ENCODE measurements around the gene ACTN4.

The ACTN4 gene

DNA sequence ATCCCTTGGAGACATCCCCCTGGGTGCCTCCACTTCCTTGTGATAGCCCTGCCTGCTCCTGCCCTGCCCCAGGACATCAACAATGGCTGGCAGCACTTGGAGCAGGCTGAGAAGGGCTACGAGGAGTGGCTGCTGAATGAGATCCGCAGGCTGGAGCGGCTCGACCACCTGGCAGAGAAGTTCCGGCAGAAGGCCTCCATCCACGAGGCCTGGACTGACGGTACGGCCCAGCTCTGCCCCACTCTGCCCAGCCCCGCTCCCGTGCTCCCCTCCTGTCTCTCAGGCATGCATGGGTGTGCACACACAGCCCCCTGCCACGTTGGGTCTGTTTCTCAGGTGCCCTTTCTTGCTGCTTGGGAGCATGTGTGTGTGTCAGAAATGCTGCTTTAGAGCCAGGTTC, 70.4 kb downstream of the ACTN4 start:
- DNase-seq (ENCODE audit: low read depth), result no peak
- no peak overlapping the region for H3K4me3 ChIP-seq (ENCODE audit: low read depth, low read length)
- no peak for TF ChIP-seq CTCF (IDR thresholded peaks at IDR 0.05; ENCODE audit: control insufficient read depth, extremely low read depth, insufficient read depth)

DNA sequence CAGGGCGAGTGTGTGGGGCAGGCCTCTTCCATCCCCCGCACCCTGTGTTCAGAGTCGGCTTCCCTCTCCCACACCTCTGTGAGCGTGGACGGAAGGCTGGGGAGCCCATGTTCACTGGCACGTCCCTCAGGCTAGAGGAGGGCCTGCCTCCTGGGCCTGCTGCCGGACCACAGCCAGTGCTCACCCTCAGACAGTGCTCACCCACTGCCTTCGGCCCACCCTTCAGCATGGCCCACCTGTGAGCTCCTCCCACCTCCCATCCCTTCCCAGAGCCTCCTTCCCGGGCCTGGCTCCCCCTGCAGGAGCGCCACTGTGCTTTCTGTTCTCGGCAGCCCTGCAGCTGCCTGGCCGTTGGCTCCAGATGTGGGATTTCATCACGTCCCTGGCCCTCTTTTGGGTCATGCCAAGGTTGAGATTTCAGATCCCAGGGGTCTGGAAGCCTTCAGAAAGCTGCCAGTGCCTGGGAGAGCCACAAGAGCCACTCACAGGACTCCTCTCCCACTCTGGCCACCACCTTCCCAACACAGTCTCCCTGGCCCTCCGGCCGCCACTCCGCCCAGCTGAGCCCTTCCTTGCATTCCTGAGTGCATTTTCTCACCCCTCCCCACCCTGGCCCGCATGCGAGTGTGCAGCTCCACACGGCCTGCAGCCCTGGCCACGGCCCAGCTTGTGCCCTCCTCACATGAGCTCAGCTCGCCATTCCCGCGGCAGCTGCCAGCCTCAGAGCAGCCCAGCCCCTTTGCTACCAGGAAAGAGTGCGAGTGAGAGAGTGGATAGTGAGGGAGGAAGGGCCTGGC, 71.5 kb downstream of the ACTN4 start:
- no peak for DNase-seq (ENCODE audit: low read depth)
- no peak overlapping the region for H3K4me3 ChIP-seq (ENCODE audit: low read depth, low read length)
- TF ChIP-seq CTCF (IDR thresholded peaks at IDR 0.05; ENCODE audit: control insufficient read depth, extremely low read depth, insufficient read depth), result no peak

DNA sequence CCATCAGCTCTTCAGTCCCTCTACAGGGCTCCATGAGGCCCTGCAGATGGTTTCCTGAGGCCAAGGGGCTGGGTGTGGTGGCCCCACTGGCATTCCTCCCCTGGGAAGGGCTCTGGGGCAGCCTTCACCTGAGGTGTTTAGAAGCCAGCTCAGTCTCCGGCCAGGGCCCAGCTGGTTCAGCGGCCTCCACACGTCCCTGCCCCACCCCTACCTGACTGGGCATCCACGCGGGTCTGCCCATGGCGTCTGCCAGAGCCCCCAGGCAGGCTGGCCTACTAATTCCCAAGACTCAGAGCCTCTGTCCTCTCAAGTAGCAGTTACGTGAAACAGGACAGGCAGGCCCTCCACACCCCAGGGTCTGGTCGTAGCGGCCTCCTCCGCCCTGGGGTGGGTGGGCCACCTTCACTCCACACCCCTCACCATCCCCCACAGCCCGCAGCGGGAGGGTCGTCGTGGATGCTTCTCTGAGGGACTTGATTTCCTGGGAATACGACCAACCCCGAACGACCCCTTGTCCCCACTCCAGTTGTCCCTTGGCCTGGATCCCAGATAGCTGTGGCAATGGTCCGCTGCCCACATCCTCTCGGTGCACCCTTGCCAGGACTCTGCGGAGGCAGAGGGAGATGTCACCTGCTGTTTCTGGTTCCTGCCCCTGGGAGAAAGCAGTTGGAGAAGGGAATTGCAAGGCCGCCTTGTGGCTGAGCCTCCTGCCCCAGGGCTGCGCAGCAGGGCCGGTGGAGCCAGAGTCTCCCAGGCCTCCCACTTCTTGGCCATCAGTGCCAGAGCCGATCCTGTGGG, 72.5 kb downstream of the ACTN4 start:
- H3K4me3 ChIP-seq (ENCODE audit: low read depth, low read length), result no peak overlapping the region
- no peak for DNase-seq (ENCODE audit: low read depth)
- no peak for TF ChIP-seq CTCF (IDR thresholded peaks at IDR 0.05; ENCODE audit: control insufficient read depth, extremely low read depth, insufficient read depth)

GRCh38 chr19:38720559-38721236, 73.2 kb downstream of the ACTN4 start:
- H3K4me3 ChIP-seq (ENCODE audit: low read depth, low read length), result no peak overlapping the region
- TF ChIP-seq CTCF (IDR thresholded peaks at IDR 0.05; ENCODE audit: control insufficient read depth, extremely low read depth, insufficient read depth), result no peak
- no peak for DNase-seq (ENCODE audit: low read depth)

DNA sequence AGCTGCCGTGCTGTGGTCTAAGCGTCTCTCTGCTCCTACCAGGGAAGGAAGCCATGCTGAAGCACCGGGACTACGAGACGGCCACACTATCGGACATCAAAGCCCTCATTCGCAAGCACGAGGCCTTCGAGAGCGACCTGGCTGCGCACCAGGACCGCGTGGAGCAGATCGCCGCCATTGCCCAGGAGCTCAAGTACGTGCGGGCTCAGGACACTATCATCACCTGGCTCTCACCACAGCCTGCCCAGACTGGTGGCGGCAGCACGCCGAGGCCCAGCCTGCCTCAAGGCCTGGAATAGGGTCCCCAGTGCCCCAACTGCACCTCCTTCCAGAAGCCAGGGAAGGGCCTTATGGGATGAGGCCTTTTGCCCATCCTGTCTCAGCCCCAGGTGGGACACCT, 74.0 kb downstream of the ACTN4 start:
- no peak for TF ChIP-seq CTCF (IDR thresholded peaks at IDR 0.05; ENCODE audit: control insufficient read depth, extremely low read depth, insufficient read depth)
- DNase-seq (ENCODE audit: low read depth), result no peak
- H3K4me3 ChIP-seq (ENCODE audit: low read depth, low read length), result no peak overlapping the region

DNA sequence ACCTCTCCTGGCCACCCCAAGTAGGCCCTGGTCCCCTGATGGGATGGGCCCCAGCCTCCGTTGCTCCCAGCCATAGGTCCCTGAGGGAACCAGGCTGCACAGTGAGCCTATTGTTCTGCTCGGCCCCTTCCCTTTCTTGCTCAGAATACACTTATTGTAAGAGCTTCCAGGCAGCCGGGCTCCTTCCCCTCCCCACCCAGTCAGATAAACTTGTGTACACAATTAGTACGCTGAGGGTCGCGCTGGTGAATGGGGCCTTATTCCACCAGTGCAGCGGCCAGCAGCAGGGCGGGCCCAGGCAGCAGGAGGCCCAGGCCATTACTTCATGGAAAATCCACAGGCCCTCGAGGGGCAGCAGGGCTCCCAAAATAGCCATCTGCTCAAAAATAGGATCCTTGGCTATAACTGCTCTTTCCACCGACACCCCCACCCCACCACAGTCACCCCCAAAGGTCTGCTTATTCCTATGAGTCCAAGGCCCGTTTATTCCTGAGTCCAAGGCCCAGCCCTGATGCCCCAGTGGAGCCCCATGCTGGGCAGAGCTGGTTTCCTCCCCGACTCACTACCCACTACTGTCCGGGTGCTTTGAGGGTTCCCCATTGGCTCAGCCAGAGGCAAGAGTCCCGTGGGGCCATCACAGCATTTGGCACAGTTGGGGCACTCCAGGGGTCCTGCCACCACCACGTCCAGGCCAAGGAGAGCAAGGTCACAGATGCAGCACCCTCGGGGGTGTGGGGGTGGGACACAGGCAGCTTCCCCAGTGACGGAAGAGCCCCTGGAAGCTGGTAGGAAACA, 74.7 kb downstream of the ACTN4 start:
- DNase-seq (ENCODE audit: low read depth), result no peak
- TF ChIP-seq CTCF (IDR thresholded peaks at IDR 0.05; ENCODE audit: control insufficient read depth, extremely low read depth, insufficient read depth), result no peak
- no peak overlapping the region for H3K4me3 ChIP-seq (ENCODE audit: low read depth, low read length)
